GM19455 (cell line): ENCODE results near the gene MYH15.
A peak's percentile ranks its signal among the peaks of the same experiment; 100 is the strongest.

Experiments used
- ATAC-seq: cut with Tn5 transposase; IDR thresholded peaks from one replicate; pipeline ENCODE4 v1.9.1; 2021; ENCODE audit not compliant: unreplicated experiment

MYH15 gene

DNA sequence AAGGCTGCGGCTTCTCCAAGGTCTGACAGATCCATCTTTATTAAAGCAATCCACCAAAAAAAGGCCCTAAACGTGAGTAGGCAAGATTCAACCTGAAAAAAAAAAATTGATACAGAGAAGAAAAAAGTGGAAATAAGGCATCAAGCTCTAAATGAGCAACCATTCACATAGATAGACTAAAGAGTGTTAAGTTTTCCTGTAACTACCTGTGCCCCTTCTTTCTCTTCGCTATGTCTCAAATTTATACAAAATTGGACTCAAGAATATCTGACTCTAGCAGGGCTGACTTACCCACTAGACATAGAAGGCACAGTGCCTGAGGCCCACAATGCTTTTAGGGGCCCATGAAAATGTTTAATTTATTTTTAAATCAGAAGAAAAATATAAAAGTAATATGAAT is at the start of gene MYH15:
MYH15 (minus strand) TSS at position 101 of the 400 bp plus-strand sequence; CDS start at position 35, 66 bp downstream.
- ATAC-seq: no peak

GRCh38 chr3:108555966-108556581 is 45.7 kb upstream of the MYH15 start:
- no peak for ATAC-seq

DNA sequence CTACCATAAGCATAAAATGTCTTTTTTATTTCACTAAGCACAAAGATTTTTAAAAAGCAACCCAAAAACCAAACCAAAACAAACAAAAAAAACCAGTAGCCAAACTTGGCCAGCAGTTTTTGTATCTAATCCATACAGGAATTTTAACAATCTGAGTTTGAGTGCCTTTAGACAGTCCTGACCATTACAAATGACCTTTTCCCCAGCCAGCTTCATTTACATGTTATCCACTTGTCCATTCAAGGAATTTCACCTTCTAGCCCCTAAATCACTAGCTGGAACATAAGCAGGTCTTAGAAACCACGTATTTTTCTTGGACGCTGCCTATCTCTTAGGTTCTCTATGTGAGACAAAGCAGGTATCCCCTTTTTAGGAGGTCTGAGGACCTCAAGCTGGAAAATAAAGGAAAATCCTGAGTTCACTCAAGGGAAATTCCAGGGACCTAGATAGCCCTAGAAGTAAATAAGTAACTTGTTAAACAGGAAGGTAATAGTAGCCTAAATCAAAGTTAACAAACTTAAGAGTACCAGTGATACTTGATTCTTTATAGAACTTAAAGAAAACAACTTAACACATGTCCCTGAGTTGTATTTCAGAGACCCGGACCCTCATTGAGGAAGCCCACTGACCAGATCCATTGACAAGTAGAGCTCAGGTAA is 44.6 kb upstream of the MYH15 start:
- no peak for ATAC-seq

- ATAC-seq: no peak
Measured at GRCh38 chr3:108554229-108554628, 43.8 kb upstream of the MYH15 start.

DNA sequence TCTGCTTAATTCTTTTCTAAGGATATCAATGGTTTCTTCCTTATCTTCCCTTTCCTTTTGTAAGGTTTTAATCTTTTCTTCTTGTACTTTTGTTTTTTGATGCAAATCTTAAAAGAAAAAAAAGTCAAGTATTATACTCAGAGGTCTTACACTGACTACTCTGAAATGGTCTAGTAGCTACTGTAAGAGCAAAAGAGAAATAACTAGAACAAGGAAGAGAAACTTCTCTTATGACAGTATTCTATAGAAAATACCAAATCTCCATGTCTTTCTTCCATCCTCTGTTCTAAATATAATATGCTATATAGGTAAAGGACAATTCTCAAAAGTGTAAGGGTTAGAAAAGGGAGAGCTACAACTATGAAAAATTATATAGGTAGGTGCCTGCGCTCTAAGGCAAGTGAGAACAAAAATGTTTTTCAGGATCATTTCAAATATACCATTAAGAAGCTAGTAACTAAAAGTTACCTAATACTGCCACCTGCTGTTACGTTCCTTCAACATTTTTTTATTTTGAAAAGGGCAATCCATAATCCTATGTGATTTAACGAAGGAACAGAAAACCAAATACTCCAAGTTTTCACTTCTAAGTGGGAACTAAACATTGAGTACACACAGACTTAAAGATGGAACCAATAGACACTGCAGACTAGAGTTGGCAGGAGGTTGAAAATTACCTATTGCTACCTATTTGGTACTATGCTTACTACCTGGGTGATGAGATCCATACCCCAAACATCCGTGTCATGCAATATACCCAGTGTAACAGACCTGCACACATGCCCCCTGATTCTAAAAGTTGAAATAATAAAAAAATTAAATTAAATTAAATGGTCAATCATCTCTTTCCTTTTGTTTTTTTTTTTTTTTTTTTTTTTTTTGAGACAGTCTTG is 42.1 kb upstream of the MYH15 start:
- ATAC-seq: peak; percentile 55

DNA sequence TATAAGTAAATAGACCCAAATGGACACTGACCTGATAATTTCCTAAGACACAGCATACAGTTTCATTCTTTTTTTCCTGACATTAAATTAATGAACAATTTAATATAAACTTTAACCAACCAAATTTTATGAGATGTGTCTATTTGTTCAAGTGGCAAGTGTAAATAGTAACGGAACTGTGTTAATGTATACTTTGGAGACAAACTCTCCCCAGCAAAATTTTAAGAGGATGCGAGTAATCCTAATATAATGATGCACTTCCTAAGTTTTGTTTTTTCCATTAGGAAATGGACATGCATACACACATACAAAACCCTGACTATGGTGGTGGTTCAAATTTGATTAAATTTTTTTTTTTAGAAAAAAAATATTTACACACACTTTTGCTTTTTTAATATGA is 38.5 kb upstream of the MYH15 start:
- no peak for ATAC-seq

DNA sequence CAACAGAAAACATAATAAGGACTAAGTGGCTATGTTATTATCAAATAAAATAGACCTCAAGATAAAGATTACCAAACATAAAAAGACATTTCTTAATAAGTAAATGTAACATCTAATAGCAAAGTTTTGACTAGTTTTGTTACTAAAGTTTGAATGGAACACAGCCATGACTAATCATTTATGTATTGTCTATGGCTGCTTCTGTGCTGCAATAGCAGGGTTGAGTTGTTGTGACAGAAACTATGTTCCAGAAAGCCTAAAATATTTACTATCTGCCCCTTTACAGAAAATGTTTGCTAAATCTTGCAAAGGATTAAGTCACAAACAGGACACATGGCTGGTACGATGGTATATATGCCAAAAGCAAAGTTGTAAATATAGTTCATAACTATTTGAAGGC is 37.9 kb upstream of the MYH15 start:
- ATAC-seq: no peak

DNA sequence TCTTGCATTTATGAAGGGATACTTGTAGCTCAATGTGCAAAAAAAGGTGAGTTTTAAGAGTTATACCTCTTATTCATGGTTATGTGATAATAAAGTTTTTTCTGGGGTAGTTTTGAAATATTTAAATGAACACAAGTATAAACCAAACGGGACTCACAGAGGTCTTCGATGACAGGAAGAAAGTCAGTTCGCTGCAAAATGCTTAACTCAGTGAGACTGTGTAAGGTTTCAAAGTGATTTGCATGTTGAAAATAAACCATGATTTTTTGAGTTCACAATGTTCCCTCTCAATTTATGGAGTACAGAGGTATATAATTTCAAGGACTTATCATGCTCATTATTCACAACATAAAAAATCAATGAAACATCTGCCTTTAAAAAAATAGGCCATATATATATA is 36.3 kb upstream of the MYH15 start:
- no peak for ATAC-seq

- no peak for ATAC-seq
Measured at GRCh38 chr3:108546247-108546646, 35.9 kb upstream of the MYH15 start.

DNA sequence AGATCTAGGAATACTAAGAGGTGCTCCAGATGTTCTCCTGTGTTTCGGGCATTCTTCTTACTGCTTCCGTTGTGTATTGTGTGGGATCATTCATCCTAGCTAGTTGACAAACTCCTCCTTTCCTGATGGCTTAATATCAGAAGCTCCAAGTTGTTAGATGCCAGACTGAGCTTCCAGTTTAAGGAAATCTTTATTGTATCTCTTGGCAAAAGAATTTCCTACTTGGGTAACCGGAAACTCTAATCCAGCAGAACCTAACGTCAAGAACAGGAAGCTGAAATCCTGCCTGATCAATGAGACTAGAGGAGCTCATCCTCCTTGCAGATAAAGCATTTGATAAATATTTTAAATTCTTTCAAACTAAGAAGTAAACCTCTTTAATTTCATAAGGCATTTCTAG is 27.7 kb upstream of the MYH15 start:
- ATAC-seq: no peak

DNA sequence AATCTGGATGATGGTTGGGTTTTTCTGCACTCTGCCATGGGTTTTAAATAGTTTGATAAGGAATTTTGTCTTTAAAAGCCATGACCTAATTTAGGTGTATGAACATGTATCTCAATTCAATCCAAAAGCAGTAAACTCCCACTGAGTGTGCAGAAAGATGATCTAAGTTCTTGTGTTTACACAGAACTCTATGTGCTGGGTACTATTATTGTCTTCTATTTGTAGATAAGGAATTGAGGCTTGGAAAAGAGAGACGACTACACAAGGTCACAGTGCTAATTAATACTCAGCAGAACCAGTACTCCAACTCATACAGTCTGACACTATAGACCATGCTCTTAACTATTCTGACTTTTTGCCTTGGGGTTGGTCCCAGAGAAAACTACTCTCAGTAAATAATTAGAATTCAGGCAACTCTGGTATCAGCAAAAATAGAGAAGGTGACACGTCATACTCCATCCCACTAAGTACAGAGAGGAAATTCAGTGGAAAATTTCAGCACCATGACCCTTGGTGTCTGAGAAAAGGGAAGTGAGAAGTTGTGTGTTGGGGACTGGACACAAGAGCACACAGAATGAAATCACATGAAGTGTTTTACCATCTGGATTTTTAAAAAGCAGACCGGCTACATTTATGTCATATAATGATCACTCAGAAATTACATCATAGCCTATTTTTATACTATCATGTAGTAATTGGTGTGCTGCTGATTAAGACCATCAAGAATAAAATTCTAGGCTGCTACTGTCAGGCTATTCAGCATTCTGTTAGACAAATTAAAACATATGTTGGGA is 18.3 kb upstream of the MYH15 start:
- peak; percentile 74 for ATAC-seq

GRCh38 chr3:108527817-108528216 is 17.4 kb upstream of the MYH15 start:
- no peak for ATAC-seq

GRCh38 chr3:108527109-108527508 is 16.7 kb upstream of the MYH15 start:
- no peak for ATAC-seq

DNA sequence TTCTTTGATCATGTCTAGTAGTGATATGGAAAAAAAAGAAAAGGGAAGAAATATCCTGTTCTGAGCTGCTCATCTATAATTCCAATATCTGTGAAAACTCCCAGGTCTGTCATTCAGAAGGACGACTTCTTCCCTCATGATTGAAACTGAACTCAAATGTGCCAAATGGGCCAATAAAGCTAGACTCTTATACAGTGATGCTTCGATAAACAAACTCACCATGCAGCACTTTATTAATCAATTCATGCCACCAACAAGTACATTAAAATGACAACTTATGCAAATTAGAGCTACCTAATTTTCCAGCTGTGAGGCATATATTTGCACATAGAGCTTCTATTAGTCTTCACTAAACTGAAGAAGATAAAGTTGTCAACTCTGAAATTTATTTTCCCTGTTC is 15.6 kb upstream of the MYH15 start:
- no peak for ATAC-seq

GRCh38 chr3:108525256-108525655 is 14.9 kb upstream of the MYH15 start:
- no peak for ATAC-seq

- ATAC-seq: no peak
Measured at GRCh38 chr3:108524537-108524936, 14.1 kb upstream of the MYH15 start.

DNA sequence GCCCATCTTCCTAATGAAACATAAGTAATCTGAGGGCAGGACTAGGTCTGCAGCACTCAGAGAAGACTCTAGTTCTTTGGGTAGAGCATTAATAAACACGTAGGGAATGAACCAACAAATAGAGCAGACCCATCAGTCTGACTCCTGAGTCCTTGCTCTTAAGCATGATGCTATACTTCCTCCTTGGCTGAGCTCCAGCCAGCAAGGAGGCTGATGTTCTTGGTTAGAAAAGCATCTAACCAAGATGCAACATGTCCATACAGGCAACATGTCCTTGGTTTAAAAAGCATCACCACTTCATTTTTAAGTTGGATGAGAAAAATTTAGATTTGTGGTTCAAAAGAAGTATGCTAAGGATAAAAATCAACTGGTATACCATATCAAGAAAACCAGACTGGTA is 8.5 kb upstream of the MYH15 start:
- ATAC-seq: no peak

DNA sequence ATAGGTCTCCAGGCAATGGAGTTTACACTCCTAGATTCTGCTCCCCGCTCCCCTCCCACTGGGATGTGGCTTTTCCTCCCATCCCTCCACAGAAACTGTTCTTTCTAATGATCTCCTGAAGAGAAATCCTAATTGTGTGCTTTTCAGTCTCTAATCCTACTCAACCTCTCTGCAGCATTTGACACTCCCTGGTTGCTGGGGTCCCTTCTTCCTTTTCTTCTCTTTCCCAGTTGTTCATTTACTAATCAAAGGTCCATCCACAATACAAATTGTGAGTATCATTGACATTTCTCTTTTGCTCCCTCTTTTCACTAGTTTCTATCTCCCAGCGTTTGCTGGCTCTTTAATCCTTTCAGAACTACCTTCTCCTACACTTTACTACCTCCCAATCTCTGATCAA is 6.5 kb upstream of the MYH15 start:
- ATAC-seq: no peak

DNA sequence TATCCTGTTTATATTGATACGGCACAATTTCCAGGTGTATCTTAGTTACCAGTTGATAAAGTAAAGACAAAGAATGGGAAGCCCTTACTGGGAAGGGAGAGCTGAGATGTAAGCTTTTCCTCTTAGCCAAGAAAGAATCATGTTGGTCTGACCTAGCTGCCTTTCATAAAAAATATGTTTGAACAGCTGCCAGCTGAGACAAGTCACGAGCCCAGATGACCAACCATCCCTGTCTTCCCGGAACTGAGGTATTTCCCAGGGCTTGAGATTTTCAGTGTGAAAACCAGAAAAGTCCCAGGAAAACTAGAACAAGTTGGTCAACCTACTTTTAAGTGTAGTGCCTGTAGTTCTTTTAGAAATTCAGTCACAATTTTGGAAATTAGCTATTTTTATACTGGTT is 3.6 kb upstream of the MYH15 start:
- ATAC-seq: no peak

- no peak for ATAC-seq
Measured at GRCh38 chr3:108512671-108513070, 2.3 kb upstream of the MYH15 start.

GRCh38 chr3:108511490-108511889 is 1.1 kb upstream of the MYH15 start:
- no peak for ATAC-seq
